GF-D8 (cell line): ENCODE data around the gene CACNA1B.

Experiments
- DNase-seq: peaks from one replicate; lab custom pipeline; 2025; lab: John Stamatoyannopoulos, UW

Gene CACNA1B

DNA sequence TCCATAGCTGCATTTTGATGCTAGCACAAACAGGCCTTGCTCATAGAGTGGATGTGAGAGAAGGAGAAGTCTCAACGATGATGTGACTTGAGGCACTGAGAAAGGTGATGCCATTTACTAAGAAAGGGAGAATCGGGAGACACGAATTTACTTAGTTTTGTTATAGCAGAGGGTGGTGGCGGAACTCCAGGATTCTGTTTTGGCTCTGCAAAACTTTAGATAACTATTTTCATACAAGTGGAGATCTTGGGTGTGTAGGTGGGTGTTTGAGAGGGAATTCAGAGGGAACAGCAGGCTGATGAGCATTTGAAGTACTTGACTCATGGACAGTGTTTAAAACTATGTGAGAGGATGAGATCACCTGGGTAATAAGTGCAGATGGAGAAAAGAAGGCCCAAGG lies 43.2 kb downstream of the CACNA1B start:
- DNase-seq = no peak

DNA sequence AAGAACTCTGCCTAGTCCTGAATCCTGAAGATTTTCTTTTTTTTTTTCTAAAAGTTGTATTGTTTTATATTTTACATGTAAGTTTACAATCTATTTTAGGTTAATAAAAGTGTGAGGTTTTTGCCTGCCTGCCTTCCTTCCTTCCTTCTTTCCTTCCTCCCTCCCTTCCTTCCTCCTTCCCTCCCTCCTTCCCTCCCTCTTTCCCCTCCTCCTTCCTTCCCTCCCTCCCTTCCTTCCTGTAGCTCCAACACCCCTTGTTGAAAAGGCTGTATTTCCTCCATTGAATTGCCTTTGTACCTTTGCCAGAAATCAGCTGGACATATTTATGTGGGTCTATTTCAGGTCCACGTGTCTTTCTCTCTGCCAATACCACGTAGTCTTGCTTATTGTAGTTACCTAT lies 46.6 kb downstream of the CACNA1B start:
- no peak for DNase-seq

GRCh38 chr9:137924761-137925369 lies 47.3 kb downstream of the CACNA1B start:
- no peak for DNase-seq

GRCh38 chr9:137943655-137944054 lies 66.1 kb downstream of the CACNA1B start:
- DNase-seq = no peak

DNA sequence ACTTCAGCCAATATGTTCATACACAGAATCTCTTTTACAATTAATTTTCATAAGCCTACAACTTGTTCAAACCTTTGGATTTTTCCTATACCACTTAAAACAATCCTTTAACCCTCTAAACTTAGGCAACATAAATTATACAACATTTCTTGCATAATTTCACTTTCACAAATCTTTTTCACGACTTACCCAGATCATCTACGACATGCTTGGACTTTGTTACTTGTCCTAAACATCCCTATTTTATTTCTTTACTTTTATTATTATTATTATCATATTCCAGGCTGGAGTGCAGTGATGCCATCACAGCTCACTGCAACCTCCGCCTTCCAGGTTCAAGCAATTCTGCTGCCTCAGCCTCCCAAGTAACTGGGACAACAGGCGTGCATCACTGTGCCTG lies 68.0 kb downstream of the CACNA1B start:
- no peak for DNase-seq

DNA sequence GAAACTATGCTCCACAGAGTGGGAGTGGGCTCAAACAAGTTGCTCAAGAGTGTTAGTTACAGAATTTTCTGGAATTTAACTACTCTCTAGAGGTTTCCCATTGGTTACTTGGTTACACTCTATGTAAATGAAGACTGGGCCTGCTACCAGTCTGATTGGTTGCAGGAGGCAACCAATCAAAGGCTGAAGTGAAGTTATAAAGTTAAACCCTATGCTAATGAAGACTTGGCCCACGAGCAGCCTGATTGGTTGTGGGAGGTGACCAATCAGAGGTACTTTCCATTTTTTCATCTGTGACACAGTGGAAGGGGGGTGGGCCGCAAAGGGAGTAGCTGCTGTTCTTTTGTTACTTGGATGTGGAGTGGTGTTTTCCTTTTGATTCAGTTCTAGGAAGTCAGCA lies 69.4 kb downstream of the CACNA1B start:
- DNase-seq = no peak

- no peak for DNase-seq
Observed at GRCh38 chr9:137948642-137949041, 71.1 kb downstream of the CACNA1B start.

DNA sequence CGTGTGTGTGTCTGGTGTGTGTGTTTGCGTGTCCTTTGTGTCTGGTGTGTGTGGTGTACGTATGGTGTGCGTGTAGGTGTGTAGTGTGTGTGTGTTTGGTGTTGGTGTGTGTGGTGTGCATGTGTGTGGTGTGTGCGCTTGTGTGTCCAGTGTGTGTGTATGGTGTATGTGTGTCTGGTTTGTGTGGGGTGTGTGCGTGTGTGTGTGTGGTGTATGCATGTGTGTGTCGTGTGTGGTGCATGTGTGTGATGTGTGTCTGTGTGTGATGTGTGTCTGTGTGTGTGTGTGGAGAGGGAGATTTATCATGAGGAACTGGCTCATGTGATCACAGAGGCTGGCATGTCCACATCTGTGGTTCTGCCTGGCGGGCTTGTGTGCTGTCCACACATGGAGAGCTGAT lies 71.7 kb downstream of the CACNA1B start:
- no peak for DNase-seq

DNA sequence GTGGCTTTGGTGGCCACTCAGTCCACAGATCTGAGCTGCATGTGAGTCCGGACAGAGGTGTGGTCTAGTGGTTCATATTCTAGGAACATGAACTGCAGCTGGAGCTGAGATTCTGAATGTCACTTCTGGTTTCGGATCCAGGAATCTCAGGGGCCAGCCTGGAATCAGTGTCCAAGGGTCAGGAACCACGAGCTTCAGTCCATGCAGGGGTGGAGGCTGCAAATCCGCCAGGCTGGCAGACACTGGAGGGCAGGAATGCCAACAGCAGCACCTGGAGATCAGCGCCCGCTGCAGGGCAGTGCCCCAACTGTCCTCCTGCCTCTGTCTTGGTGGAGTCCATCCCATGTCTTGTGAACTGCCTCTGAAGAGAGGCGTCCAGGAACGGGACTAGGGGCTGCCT lies 73.5 kb downstream of the CACNA1B start:
- DNase-seq = no peak

GRCh38 chr9:137951597-137952490 lies 74.3 kb downstream of the CACNA1B start:
- no peak for DNase-seq

- DNase-seq = no peak
Observed at GRCh38 chr9:137952976-137953666, 75.5 kb downstream of the CACNA1B start.

GRCh38 chr9:137953683-137954438 lies 76.3 kb downstream of the CACNA1B start:
- DNase-seq = no peak

- DNase-seq = no peak
Observed at GRCh38 chr9:137955224-137955570, 77.6 kb downstream of the CACNA1B start.

- no peak for DNase-seq
Observed at GRCh38 chr9:137955586-137955985, 78.0 kb downstream of the CACNA1B start.

GRCh38 chr9:137956039-137956438 lies 78.5 kb downstream of the CACNA1B start:
- no peak for DNase-seq

DNA sequence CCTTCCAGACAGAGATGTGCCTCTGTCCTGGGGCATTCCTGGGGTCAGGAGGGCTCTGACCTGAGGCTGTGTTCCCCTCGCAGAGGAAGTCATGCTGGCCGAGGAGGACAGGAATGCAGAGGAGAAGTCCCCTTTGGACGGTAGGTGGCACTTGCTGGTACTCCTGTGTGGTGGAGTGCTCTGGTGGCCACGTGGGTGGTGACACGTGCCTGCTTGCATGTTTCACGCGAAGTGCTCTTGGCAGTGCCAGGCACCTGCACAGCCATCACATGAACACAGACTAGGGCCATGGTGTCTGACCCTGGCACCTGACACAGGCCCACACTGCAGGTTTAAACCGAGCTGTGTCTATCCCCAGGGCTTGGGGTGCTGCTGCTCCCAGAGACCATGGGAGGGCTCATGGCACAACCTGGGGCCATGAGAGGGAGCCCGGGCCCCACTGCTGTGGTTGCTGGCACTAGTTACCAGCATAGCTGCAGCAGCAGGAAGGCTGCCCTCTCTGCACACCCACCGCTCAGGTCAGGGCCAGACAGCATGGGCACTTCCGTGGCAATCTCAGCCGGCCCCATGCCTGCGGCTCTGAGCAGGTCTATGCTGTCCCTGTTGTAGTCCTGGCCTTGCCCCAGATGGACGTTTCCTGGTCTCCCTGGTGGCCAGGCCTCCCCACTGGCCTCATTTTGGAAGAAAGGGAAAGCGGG lies 79.3 kb downstream of the CACNA1B start:
- no peak for DNase-seq

- DNase-seq = no peak
Observed at GRCh38 chr9:137959641-137960411, 82.2 kb downstream of the CACNA1B start.

DNA sequence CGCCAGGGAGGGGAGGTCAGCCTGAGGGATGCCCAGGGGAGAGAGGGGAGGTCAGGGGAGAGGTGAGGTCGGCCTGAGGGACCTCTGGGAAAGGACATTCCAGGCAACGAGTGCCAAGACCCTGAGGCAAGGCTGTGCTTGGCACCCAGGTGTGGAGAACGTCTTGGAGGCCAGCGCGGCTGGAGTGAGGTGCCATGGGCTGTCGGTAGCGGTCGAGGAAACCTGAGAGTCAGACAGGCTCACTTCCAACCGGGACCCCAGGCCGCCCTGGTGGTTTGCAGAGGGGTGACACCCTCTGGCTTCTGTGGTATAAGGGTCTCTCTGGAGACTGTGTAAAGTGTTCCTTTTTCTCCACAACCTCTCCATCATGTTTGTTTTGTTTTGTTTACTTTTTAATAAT lies 82.9 kb downstream of the CACNA1B start:
- DNase-seq = no peak

DNA sequence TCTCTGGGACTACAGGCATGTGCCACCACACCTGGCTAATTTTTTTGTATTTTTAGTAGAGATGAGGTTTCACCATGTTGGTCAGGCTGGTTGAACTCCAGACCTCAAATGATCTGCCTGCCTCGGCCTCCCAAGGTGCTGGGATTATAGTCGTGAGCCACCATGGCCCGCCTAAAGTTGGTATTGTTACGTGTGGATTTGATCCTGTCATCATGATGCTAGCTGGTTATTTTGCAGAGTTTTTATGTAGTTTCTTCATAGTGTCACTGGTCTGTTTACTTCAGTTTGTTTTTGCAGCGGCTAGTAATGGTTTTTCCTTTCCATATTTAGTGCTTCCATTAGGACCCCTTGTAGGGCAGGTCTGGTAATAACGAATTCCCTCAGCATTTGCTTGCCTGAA lies 85.9 kb downstream of the CACNA1B start:
- no peak for DNase-seq

GRCh38 chr9:137965177-137965795 lies 87.7 kb downstream of the CACNA1B start:
- DNase-seq = no peak
